ENCODE data around the gene POLDIP3. TPM values are rescaled to one million over a fixed set of nuclear protein-coding genes. Genes with fewer than 3 reads are reported as not detected.

Gene POLDIP3
- total and polyA plus RNA-seq, 2 of the 4 experiments (the other 2 are of a cell fraction): 33.9 to 43.6 TPM

DNA sequence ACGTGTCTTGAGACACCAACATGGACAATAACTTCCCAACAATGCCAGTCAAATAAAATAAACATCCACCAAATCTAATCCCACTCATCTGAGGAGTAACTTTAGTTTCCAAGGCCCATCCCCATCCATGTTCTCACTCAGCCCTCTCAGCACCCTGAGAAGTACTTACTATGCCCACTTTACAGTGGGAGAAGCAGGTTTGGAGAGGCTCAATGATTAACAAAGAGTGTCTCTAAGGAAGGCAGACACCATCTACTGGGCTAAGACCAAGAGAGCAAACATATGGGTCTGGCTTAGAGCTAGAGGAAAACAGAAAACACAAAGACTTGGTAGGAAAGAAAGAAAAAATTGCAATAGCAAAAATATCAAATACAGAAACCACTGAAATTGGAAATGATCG, 11.3 kb downstream of the POLDIP3 start:
- Histone ChIP-seq H2AFZ (replicated peaks; ENCODE audit: low read length, poor library complexity) (no peak overlapping the region), H2BK120ac (ENCODE audit: low read depth, low read length) (no peak overlapping the region), H3K9ac (ENCODE audit: low read depth, low read length) (no peak overlapping the region), H2BK20ac (ENCODE audit: low read depth, low read length) (no peak overlapping the region), H3K4ac (ENCODE audit: low read depth, low read length) (no peak overlapping the region), H3K27me3 (ENCODE audit: control insufficient read depth, insufficient read depth, low read length) (no peaks in the 10 kb centered on the region), H2AK9ac (replicated peaks; ENCODE audit: low read depth, low read length, poor library complexity) (no peak overlapping the region), H3K4me3 (ENCODE audit: insufficient read depth, low read depth, low read length) (no peak overlapping the region), H2BK15ac (ENCODE audit: low read depth, low read length) (no peak overlapping the region), H3K9me1 (ENCODE audit: insufficient read depth, low read length) (peaks cover 19% of the 10 kb centered on the region), H3K36me3 (ENCODE audit: control insufficient read depth, insufficient read depth, low read length) (peaks cover 35% of the 10 kb centered on the region), H3K4me2 (ENCODE audit: low read depth, low read length) (no peak overlapping the region), H4K5ac (ENCODE audit: low read depth, low read length) (no peak overlapping the region), H4K91ac (ENCODE audit: insufficient read depth, low read depth, low read length) (no peak overlapping the region), H3K9me3 (ENCODE audit: control insufficient read depth, insufficient read depth, low read length) (no peaks in the 10 kb centered on the region), H3K79me1 (ENCODE audit: low read depth in 1 of 2, low read length in 2 of 2) (peaks cover 43 to 74% of the 10 kb centered on the region in 2 experiments), H3K18ac (ENCODE audit: low read depth, low read length) (no peak overlapping the region), H2BK5ac (ENCODE audit: low read depth, low read length, poor library complexity, severe bottlenecking) (no peak overlapping the region), H4K20me1 (ENCODE audit: insufficient read depth, low read length) (peaks cover 49% of the 10 kb centered on the region), H3K4me1 (ENCODE audit: control insufficient read depth, insufficient read depth, low read length) (peaks cover 10% of the 10 kb centered on the region), H4K8ac (ENCODE audit: low read depth in 2 of 2, low read length in 2 of 2) (no peak overlapping the region), H3K23ac (ENCODE audit: low read depth, low read length) (no peak overlapping the region), H3K14ac (replicated peaks; ENCODE audit: low read depth, low read length) (no peak overlapping the region), H3K27ac (ENCODE audit: insufficient read depth, low read length) (no peak overlapping the region), H3K56ac (ENCODE audit: extremely low read depth, insufficient read depth, low read length) (no peak overlapping the region), H2AK5ac (ENCODE audit: low read depth, low read length) (no peak overlapping the region)
- TF ChIP-seq MAFK (IDR thresholded peaks at IDR 0.05; ENCODE audit: low read depth, low read length): no peak
- TF ChIP-seq, protein P1, sequence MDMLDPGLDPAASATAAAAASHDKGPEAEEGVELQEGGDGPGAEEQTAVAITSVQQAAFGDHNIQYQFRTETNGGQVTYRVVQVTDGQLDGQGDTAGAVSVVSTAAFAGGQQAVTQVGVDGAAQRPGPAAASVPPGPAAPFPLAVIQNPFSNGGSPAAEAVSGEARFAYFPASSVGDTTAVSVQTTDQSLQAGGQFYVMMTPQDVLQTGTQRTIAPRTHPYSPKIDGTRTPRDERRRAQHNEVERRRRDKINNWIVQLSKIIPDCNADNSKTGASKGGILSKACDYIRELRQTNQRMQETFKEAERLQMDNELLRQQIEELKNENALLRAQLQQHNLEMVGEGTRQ (IDR thresholded peaks at IDR 0.05; ENCODE audit: low read depth, low read length): no peak
- TF ChIP-seq FOS (IDR thresholded peaks at IDR 0.05; ENCODE audit: low read depth, low read length): no peak
- TF ChIP-seq NFE2L2 (IDR thresholded peaks at IDR 0.05; ENCODE audit: low read depth, low read length): no peak
- TF ChIP-seq RCOR1 (IDR thresholded peaks at IDR 0.05; ENCODE audit: insufficient replicate concordance, low read length): no peak
- no peak for TF ChIP-seq POLR2A (IDR thresholded peaks at IDR 0.05; ENCODE audit: low read depth, low read length)
- no peak for TF ChIP-seq MXI1 (IDR thresholded peaks at IDR 0.05; ENCODE audit: borderline replicate concordance, low read depth, low read length)
- TF ChIP-seq BHLHE40 (IDR thresholded peaks at IDR 0.05; ENCODE audit: low read depth, low read length): no peak
- no peak for TF ChIP-seq RAD21 (IDR thresholded peaks at IDR 0.05; ENCODE audit: low read length)
- TF ChIP-seq, protein P2, sequence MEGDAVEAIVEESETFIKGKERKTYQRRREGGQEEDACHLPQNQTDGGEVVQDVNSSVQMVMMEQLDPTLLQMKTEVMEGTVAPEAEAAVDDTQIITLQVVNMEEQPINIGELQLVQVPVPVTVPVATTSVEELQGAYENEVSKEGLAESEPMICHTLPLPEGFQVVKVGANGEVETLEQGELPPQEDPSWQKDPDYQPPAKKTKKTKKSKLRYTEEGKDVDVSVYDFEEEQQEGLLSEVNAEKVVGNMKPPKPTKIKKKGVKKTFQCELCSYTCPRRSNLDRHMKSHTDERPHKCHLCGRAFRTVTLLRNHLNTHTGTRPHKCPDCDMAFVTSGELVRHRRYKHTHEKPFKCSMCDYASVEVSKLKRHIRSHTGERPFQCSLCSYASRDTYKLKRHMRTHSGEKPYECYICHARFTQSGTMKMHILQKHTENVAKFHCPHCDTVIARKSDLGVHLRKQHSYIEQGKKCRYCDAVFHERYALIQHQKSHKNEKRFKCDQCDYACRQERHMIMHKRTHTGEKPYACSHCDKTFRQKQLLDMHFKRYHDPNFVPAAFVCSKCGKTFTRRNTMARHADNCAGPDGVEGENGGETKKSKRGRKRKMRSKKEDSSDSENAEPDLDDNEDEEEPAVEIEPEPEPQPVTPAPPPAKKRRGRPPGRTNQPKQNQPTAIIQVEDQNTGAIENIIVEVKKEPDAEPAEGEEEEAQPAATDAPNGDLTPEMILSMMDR (conservative IDR thresholded peaks at IDR 0.05; ENCODE audit: low read depth, low read length): no peak
- no peak for TF ChIP-seq CHD1 (IDR thresholded peaks at IDR 0.05; ENCODE audit: low read depth, low read length)
- TF ChIP-seq, protein P3, sequence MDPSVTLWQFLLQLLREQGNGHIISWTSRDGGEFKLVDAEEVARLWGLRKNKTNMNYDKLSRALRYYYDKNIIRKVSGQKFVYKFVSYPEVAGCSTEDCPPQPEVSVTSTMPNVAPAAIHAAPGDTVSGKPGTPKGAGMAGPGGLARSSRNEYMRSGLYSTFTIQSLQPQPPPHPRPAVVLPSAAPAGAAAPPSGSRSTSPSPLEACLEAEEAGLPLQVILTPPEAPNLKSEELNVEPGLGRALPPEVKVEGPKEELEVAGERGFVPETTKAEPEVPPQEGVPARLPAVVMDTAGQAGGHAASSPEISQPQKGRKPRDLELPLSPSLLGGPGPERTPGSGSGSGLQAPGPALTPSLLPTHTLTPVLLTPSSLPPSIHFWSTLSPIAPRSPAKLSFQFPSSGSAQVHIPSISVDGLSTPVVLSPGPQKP (IDR thresholded peaks at IDR 0.05; ENCODE audit: borderline replicate concordance, low read depth, low read length): no peak
- TF ChIP-seq CEBPB (IDR thresholded peaks at IDR 0.05; ENCODE audit: low read depth, low read length): no peak
- TF ChIP-seq SMC3 (IDR thresholded peaks at IDR 0.05; ENCODE audit: low read depth, low read length): no peak
- TF ChIP-seq MAZ (IDR thresholded peaks at IDR 0.05; ENCODE audit: borderline replicate concordance, low read depth, low read length): no peak
- dilution Hi-C loops (cut with HindIII; ENCODE audit: low sequenced_read_pairs, unreplicated experiment) (no loop called here), intact Hi-C loops (cut with micrococcal nuclease) (no loop called here), in situ Hi-C loops (cut with MboI; ENCODE audit: low sequenced_read_pairs) (no loop called here)
- DNase-seq (no peak), ATAC-seq (ENCODE audit: low read depth) (no peak)
- POLR2A ChIA-PET (ENCODE audit: unreplicated experiment): no interaction called here
- WGBS, 2 experiments (ENCODE audit: extremely low coverage in 2 of 2, insufficient read length in 1 of 2): no CpG with 5 or more reads among the region's 2 CpGs
- no TSS peak for BruUV-seq (replicated peaks)
- CTCF ChIA-PET: no interaction called here
